ENCODE measurements around the gene FAM240B. TPM values are rescaled to one million over a fixed set of nuclear protein-coding genes. Genes with fewer than 3 reads are reported as not detected.
A peak's percentile ranks its signal among the peaks of the same experiment; 100 is the strongest.

FAM240B gene
- total and polyA plus RNA-seq, 2 experiments from 2014 or later = not detected

GRCh38 chr9:38677660-38678303 is 42.2 kb downstream of the FAM240B start:
- DNase-seq (ENCODE audit: low spot score) = no peak
- no peak overlapping the region for H3K4me3 Mint-ChIP-seq
- no peaks in the 10 kb centered on the region for H4K20me1 ChIP-seq (replicated peaks; ENCODE audit: insufficient read depth)
- no peak overlapping the region for H3K4me2 ChIP-seq
- peak overlapping the region; percentile 61; the same call in 1 of the 2 replicates for H2AFZ ChIP-seq
- peaks cover 19% of the 10 kb centered on the region for H3K4me1 ChIP-seq (ENCODE audit: insufficient read depth)
- no peaks in the 10 kb centered on the region for H3K27me3 ChIP-seq (ENCODE audit: insufficient read depth)
- H3K36me3 ChIP-seq (ENCODE audit: insufficient read depth) = no peaks in the 10 kb centered on the region
- H3F3A ChIP-seq (replicated peaks; ENCODE audit: low read depth) = peaks cover 3% of the 10 kb centered on the region; the same call in 1 of the 2 replicates
- H3K79me2 ChIP-seq (replicated peaks; ENCODE audit: insufficient read depth) = no peaks in the 10 kb centered on the region
- H3K9me3 Mint-ChIP-seq = no peaks in the 10 kb centered on the region; the same call in 2 of the 3 replicates
- peaks cover 5% of the 10 kb centered on the region; the same call in 2 of the 3 replicates for H3K36me3 Mint-ChIP-seq (ENCODE audit: low read depth)
- no peak overlapping the region for H3K4me3 ChIP-seq
- no peak for ATAC-seq
- TF ChIP-seq ZNF114 (CRISPR knock-in tag; IDR thresholded peaks at IDR 0.05) (no peak), EZH2 (IDR thresholded peaks at IDR 0.05; ENCODE audit: low read depth, unreplicated experiment) (no peak), STAT1 (IDR thresholded peaks at IDR 0.05; ENCODE audit: unreplicated experiment) (no peak), POLR2AphosphoS5 (IDR thresholded peaks at IDR 0.05; ENCODE audit: low read depth) (no peak), ETS1 (IDR thresholded peaks at IDR 0.05) (no peak), ZNF331 (CRISPR knock-in tag; IDR thresholded peaks at IDR 0.05; ENCODE audit: low read depth) (no peak), REST (IDR thresholded peaks at IDR 0.05; ENCODE audit: unreplicated experiment) (no peak), ZNF462 (CRISPR knock-in tag; IDR thresholded peaks at IDR 0.05) (no peak), CREB1 (CRISPR knock-in tag; IDR thresholded peaks at IDR 0.05; ENCODE audit: low read depth) (no peak), JUNB (IDR thresholded peaks at IDR 0.05; ENCODE audit: unreplicated experiment) (no peak), NANOG (IDR thresholded peaks at IDR 0.05; ENCODE audit: borderline replicate concordance) (no peak), EZH2phosphoT487 (IDR thresholded peaks at IDR 0.05; ENCODE audit: unreplicated experiment) (no peak), CTCF (conservative IDR thresholded peaks at IDR 0.05; ENCODE audit: low read depth in 2 of 2) (no peak)
- no peak overlapping the region for H3K27ac ChIP-seq (ENCODE audit: low read depth)
- peaks cover 7% of the 10 kb centered on the region; the same call in 1 of the 2 replicates for H3K9me2 ChIP-seq (ENCODE audit: insufficient read depth)
- H3K27me3 Mint-ChIP-seq (ENCODE audit: insufficient read depth, low read depth, poor library complexity) = peaks cover 15% of the 10 kb centered on the region
- H3K27ac Mint-ChIP-seq = no peak overlapping the region
- H3K4me1 Mint-ChIP-seq = peaks cover 19% of the 10 kb centered on the region

All from GM23338 (cell line).